ENCODE measurements around the gene CYP2U1.
"Not testable (repeated sequence)": the region's sequence is repeated elsewhere in the genome, so short reads cannot be mapped to it uniquely, and the experiment has no call there.

Gene CYP2U1

DNA sequence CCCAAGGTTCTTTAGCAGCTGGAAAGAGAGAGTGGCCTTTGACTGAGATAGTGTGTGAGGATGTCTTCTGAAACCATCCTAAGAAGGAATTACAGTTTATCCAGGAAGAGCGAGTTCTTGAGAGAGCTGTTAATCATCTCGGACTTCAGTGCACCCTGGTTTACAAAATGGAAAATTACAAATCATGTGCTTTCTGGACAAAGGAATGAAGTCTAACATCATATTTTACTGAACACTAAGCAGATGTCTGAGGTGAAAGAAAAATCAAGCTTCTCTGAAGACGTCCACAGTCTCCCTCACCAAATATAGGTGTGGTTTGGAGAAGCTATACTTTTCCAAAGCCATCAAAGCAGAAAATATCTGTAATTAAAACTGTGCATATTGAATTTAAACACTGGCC is 30.8 kb upstream of the CYP2U1 start:
- ChIA-PET POLR2A (no interaction called here), CTCF (interaction anchor here (0.8 to 5.1 kb wide), 5 partner anchors 9 to 164 kb away, joined by 3 to 34 read pairs (median 7); no protein-coding TSS in a partner anchor)
- no peak for DNase-seq (ENCODE audit: low read depth, low spot score)
- TF ChIP-seq, protein P1, sequence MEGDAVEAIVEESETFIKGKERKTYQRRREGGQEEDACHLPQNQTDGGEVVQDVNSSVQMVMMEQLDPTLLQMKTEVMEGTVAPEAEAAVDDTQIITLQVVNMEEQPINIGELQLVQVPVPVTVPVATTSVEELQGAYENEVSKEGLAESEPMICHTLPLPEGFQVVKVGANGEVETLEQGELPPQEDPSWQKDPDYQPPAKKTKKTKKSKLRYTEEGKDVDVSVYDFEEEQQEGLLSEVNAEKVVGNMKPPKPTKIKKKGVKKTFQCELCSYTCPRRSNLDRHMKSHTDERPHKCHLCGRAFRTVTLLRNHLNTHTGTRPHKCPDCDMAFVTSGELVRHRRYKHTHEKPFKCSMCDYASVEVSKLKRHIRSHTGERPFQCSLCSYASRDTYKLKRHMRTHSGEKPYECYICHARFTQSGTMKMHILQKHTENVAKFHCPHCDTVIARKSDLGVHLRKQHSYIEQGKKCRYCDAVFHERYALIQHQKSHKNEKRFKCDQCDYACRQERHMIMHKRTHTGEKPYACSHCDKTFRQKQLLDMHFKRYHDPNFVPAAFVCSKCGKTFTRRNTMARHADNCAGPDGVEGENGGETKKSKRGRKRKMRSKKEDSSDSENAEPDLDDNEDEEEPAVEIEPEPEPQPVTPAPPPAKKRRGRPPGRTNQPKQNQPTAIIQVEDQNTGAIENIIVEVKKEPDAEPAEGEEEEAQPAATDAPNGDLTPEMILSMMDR (IDR thresholded peaks at IDR 0.05; ENCODE audit: insufficient read depth, low read length, missing control alignments): no peak
- no peak overlapping the region for H3K4me3 ChIP-seq (ENCODE audit: low read depth, low read length)

DNA sequence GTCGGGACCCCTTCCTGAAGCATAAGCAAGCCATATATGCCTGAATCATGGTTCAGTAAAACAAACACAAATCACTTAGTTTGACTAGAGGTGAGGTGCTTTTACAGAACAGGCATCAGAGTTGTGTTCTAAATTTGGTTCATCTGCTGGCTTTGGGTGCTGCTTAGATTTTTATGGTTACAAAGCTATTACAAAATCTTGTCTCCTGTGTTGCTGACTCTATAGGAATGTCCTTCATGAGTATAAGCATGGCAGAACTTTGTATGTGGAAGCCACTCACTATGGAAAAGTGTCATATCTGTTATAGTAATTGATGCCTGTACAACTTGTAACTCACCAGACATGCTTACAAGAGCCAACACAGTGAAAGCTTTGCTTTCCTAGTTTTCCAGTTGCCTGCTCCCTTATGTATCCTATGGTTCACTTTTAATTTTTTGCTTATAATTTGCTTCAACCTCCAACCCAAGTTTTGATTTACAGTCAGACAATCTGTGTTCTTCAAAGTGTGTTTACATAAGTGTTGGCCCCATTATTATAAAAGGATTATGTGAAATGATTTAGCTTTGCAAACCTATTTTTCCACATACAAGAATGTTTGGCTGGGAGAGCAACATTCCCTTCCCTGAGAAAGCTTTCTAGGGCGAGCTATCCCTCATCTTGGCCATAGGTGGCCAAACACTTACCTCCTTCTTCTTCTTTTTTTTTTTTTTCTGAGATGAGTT is 30.0 kb upstream of the CYP2U1 start:
- CTCF ChIA-PET: interaction anchor here (0.6 to 5.1 kb wide), 6 partner anchors 8 to 165 kb away, joined by 3 to 34 read pairs (median 6); no protein-coding TSS in a partner anchor
- TF ChIP-seq, protein P1 (IDR thresholded peaks at IDR 0.05; ENCODE audit: insufficient read depth, low read length, missing control alignments): no peak
- POLR2A ChIA-PET: no interaction called here
- no peak overlapping the region for H3K4me3 ChIP-seq (ENCODE audit: low read depth, low read length)
- DNase-seq (ENCODE audit: low read depth, low spot score): no peak

DNA sequence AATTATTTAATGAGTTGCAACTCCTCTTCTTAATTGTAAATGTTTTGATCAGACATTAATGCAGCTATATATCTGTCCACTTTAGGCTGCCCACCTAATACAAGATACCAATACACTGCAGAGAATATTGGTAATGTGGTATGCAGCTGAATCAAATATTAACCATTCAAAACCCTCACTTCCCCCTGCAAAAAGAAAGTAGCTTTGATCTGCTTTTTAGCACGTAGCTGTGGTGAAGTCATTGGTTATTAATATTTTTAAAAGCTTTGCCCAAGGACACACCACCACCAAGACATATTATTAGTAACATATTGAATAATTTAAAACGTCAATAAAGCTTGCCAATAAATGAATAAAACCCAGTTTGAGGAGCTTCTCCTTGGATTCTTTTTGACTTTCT is 28.6 kb upstream of the CYP2U1 start:
- TF ChIP-seq, protein P1 (IDR thresholded peaks at IDR 0.05; ENCODE audit: insufficient read depth, low read length, missing control alignments): no peak
- ChIA-PET CTCF (interaction anchor here (0.7 to 5.1 kb wide), 5 partner anchors 10 to 210 kb away, joined by 3 to 34 read pairs (median 5); no protein-coding TSS in a partner anchor), POLR2A (no interaction called here)
- DNase-seq (ENCODE audit: low read depth, low spot score): no peak
- no peak overlapping the region for H3K4me3 ChIP-seq (ENCODE audit: low read depth, low read length)

DNA sequence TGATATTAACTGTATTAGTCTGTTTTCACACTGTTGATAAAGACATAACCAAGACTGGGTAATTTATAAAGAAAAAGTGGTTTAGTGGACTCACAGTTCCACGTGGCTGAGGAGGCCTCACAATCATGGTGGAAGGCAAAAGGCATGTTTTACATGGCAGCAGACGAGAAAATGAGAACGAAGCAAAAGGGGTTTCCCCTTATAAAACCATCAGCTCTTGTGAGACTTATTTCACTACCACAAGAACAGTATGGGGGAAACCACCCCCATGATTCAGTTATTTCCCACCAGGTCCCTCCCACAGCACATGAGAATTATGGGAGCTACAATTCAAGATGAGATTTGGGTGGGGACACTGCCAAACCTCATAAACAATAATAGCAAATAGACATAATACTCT is 26.3 kb upstream of the CYP2U1 start:
- CTCF ChIA-PET: interaction anchor here (1.0 to 5.1 kb wide), 2 partner anchors 11 to 147 kb away, joined by 3 to 28 read pairs; no protein-coding TSS in a partner anchor
- H3K4me3 ChIP-seq (ENCODE audit: low read depth, low read length); DNase-seq (ENCODE audit: low read depth, low spot score); POLR2A ChIA-PET: not testable (repeated sequence)

DNA sequence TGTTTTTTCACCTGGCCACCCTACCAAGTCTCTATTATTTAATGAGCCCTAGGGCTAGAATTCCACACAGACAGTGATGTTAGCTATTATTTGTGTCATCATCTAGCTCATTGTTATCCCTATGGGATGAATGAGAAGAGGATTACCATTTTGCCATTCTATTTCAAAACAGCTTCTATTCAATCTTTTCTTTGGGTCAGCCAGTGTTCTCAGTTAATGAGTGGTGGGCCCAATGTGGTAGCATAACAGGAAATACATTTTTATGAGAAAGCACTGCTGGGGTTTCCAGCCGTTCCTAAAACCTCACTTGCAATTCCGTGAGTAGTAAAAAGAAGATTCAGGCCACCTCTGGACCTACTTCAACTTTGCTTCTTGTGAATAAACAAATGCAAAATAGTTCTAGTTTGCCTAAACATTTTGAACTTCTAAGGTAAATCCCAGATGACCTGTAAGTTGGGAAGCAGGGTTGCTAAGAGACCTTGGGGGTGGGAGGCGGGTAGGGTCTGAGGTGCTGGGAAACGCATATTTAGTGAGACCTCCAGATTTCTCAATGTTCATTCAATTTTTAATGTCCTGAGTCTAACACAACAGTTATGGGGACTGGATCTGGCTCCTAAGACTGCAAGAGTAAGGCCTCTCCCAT is 24.8 kb upstream of the CYP2U1 start:
- TF ChIP-seq, protein P1 (IDR thresholded peaks at IDR 0.05; ENCODE audit: insufficient read depth, low read length, missing control alignments): no peak
- no peak overlapping the region for H3K4me3 ChIP-seq (ENCODE audit: low read depth, low read length)
- no peak for DNase-seq (ENCODE audit: low read depth, low spot score)
- ChIA-PET POLR2A (no interaction called here), CTCF (interaction anchor here (2.8 kb wide), 1 partner anchor 149 kb away, joined by 10 read pairs; no protein-coding TSS in a partner anchor)

DNA sequence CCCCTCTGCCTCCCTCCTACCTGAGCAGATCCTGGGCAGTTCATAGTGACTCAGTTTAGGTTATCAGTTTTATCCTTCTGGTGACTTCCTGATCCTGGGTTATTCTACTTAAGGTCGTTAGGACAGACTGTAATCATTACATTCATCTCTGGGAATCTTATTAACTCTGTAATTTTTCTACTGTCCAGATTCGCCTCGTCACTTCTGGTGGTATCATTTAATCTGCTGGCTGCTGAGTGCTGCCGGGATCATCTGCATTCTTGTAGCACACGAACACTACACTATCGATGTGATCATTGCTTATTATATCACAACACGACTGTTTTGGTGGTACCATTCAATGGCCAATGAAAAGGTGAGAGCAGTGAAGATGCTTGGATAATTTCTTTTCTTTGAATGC is 23.0 kb upstream of the CYP2U1 start:
- ChIA-PET POLR2A (interaction anchor here (0.7 kb wide), 1 partner anchor 10 kb away, joined by 3 read pairs; no protein-coding TSS in a partner anchor), CTCF (interaction anchor here (1.1 to 5.1 kb wide), 3 partner anchors 8 to 150 kb away, joined by 3 to 139 read pairs (median 7); no protein-coding TSS in a partner anchor)
- TF ChIP-seq, protein P1 (IDR thresholded peaks at IDR 0.05; ENCODE audit: insufficient read depth, low read length, missing control alignments): no peak
- H3K4me3 ChIP-seq (ENCODE audit: low read depth, low read length): no peak overlapping the region
- DNase-seq (ENCODE audit: low read depth, low spot score): no peak

Measured in AG04449 (cell line).